Large intestine (tissue), 3 donors: ENCODE results near the gene DLGAP1. TPM values are rescaled to one million over a fixed set of nuclear protein-coding genes. Genes with fewer than 3 reads are reported as not detected.
A peak's percentile ranks its signal among the peaks of the same experiment; 100 is the strongest.

Source experiments
- DNase-seq, 2 donors: peaks; one replicate each; pipeline versions ENCODE4 v3.0.0 to v3.0.0-alpha.2; 2013
- H3K27ac ChIP-seq: one replicate; pipeline ENCODE4 v1.5.1; 2013; ENCODE audit warnings: low read length
- H3K27me3 ChIP-seq: 2 replicates; pipeline ENCODE4 v1.6.1; 2013; ENCODE audit warnings: low read length; ENCODE audit not compliant: control insufficient read depth, insufficient read depth
- H3K36me3 ChIP-seq: 2 replicates; pipeline ENCODE4 v1.6.1; 2013; ENCODE audit warnings: low read length; ENCODE audit not compliant: control insufficient read depth, insufficient read depth
- H3K4me1 ChIP-seq: one replicate; pipeline ENCODE4 v1.6.1; 2013; ENCODE audit warnings: low read length; ENCODE audit not compliant: control insufficient read depth, insufficient read depth
- H3K4me3 ChIP-seq: one replicate; pipeline ENCODE4 v1.5.1; 2013; ENCODE audit warnings: low read length
- H3K9me3 ChIP-seq: one replicate; pipeline ENCODE4 v1.6.1; 2013; ENCODE audit warnings: mild to moderate bottlenecking, low read depth, low read length, moderate library complexity; ENCODE audit not compliant: control insufficient read depth
- WGBS: methylation state at CpG from one replicate; pipeline ENCODE4 v1.1.5; 2013; ENCODE audit warnings: low lambda C conversion rate; ENCODE audit not compliant: insufficient coverage; 5-methylcytosine and 5-hydroxymethylcytosine counted together
- polyA plus RNA-seq: library from polyadenylated mRNA; unstranded; fragments of 120-200 nt; gene quantifications from one replicate; pipeline ENCODE4 v1.2.1, GENCODE V29; 2013

DLGAP1 gene
- polyA plus RNA-seq, 1 donor, result 0.69 TPM

DNA sequence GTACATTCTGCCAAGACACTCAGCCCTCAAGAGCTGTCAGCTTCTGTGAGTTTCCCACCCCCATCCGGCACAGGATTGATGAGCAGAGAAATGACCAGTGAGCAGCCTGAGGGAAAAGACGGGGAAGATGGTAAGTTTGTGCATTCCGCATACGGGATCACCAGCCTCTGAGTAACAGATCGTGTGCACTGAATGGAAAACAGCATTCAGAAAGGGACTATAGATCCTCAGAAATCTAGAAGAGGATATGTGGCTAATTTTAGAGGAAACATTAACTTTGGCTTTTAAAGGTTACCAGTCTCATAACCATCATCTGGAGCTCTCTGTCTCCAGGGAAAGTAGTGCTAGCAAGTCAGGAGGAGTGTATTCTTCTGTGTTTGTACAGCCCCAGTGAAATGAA is 679.1 kb downstream of the DLGAP1 start:
- no peak overlapping the region for H3K27ac ChIP-seq
- no peak for DNase-seq
- WGBS, result no CpG with 5 or more reads among the region's 5 CpGs
- no peaks in the 10 kb centered on the region for H3K36me3 ChIP-seq
- H3K4me1 ChIP-seq, result peaks cover 18% of the 10 kb centered on the region
- no peaks in the 10 kb centered on the region for H3K27me3 ChIP-seq
- H3K9me3 ChIP-seq, result no peaks in the 10 kb centered on the region
- H3K4me3 ChIP-seq, result no peak overlapping the region

DNA sequence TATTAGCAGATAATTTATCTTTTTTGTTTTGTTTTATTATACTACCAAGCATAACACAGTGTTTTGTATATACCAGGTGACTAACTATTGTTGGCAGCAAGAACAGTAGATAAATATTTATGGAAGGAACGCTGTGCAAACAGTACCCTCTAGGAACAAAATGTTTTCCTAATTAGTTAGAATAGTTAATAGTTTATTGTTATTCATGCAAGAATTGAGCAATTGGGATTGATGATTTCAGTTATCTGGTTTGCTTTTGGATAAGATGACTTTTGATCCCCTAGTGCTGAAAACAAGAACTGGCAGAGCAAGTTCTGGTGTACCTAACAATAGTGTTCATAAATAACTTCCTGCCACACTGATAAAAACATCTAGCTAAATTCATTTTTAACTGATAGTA is 681.8 kb downstream of the DLGAP1 start:
- no peak overlapping the region for H3K27ac ChIP-seq
- H3K4me3 ChIP-seq, result no peak overlapping the region
- H3K4me1 ChIP-seq, result peaks cover 18% of the 10 kb centered on the region
- H3K36me3 ChIP-seq, result no peaks in the 10 kb centered on the region
- DNase-seq, result peak in 1 of 2 donors; percentile 60
- no peaks in the 10 kb centered on the region for H3K27me3 ChIP-seq
- H3K9me3 ChIP-seq, result no peaks in the 10 kb centered on the region
- WGBS, result no CpG with 5 or more reads among the region's 1 CpG

DNA sequence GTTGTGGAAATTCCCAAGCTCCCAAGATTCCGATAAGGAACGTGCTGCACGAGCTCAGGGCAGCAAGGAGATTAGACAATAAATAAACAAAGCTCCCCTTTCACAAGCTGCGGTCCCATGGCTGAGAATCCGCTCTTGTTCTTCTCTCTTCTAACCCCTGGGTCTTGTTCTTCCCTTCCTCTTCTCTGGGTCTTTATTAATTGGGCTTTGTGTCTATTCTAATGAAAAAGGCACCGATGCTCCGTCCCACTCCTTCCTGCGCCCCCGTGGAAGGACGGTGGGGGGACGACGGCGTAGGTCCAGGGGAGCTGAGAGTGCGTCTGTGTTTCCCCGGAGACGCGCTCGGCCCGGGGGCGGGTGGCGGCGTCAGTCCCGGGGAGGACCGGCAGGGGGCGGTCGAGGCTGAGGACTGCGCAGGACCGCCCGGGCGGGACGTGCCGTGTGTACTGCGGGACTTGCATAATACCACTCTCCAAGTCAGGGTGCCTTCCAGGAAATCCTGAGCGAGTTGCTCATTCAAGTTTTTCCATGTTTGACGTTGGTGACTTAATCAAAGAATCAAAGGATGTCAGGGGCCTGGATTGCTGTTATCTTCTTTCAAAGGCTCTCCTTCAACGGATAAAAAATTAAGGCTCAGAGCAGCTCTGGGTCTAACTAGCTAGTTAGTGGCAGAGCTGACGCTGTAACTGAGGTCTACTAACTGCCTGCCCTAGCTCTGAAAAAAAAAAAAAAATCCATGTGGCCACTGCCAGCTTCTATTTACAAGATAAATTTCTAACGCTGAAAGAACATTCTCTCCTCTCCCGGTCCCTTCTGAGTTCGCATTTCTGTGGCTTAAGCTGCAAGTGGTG is 683.8 kb downstream of the DLGAP1 start:
- peak overlapping the region; percentile 42 for H3K4me3 ChIP-seq
- H3K4me1 ChIP-seq, result peaks cover 18% of the 10 kb centered on the region
- peak; percentile 88 to 92 for DNase-seq
- WGBS, result 6% methylated on average over 3 of the region's 40 CpGs
- H3K27me3 ChIP-seq, result no peaks in the 10 kb centered on the region
- no peaks in the 10 kb centered on the region for H3K36me3 ChIP-seq
- H3K9me3 ChIP-seq, result no peaks in the 10 kb centered on the region
- peak overlapping the region; percentile 79 for H3K27ac ChIP-seq

DNA sequence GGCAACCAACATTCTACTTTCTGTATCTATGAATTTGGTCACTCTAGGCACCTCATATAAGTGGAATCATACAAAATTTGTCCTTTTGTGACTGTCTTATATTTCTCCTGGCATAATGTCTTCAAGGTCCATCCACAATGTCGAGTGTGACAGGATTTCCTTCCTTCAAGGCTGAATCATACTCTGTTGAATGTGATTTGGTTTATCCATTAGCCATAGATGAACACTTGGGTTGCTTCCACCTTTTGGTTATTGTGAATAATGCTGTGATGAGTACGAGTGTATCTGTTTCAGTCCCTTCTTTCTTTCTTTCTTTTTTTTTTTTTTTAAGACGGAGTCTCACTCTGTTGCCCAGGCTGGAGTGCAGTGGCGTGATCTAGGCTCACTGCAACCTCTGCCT is 693.8 kb downstream of the DLGAP1 start:
- 100% methylated on average over 1 of the region's 4 CpGs for WGBS
- DNase-seq, result no peak
- no peaks in the 10 kb centered on the region for H3K4me1 ChIP-seq
- no peak overlapping the region for H3K4me3 ChIP-seq
- no peak overlapping the region for H3K27ac ChIP-seq
- H3K36me3 ChIP-seq, result no peaks in the 10 kb centered on the region
- H3K27me3 ChIP-seq, result no peaks in the 10 kb centered on the region
- peaks cover 12% of the 10 kb centered on the region for H3K9me3 ChIP-seq

DNA sequence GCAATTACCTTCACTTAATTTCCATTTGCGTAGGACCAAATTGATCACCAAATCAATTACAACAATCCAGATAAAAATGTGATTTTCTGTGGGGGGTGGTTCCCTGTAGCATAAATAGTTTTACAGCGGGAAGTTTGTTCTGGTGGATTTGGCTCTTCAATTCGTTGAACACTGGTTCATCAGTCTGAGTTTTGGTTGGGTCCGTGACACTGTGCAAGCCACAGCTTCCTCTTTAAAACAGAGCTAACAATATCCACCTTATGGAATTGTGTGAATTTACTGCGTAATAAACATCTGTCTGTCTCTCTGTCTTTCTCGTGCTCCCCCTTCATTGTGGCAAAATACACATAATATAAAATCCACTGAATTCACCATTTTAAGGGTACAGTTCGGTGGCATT is 694.4 kb downstream of the DLGAP1 start:
- H3K27me3 ChIP-seq, result no peaks in the 10 kb centered on the region
- WGBS, result no CpG with 5 or more reads among the region's 7 CpGs
- no peak overlapping the region for H3K4me3 ChIP-seq
- no peak overlapping the region for H3K27ac ChIP-seq
- H3K4me1 ChIP-seq, result no peaks in the 10 kb centered on the region
- DNase-seq, result no peak
- H3K36me3 ChIP-seq, result no peaks in the 10 kb centered on the region
- H3K9me3 ChIP-seq, result peaks cover 10% of the 10 kb centered on the region

DNA sequence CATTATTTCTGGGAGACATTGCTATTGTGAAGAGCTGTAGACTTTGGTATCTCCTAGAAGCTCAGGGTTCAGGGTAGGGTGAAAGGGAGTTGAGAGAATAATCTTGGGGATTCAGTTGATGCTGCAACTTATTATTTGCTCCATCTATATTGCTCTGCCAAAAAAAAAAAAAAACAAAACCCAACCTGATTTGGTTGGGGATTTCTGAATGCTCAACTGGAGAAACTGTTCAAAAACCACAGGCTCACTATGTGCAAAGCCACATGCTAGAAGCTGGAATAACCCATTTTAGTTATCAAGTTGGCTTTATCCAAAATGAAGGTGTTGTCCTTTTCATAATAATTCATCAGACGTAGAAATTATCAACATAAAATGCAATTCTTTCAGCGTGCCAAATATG is 696.0 kb downstream of the DLGAP1 start:
- Histone ChIP-seq H3K36me3 (no peaks in the 10 kb centered on the region), H3K27me3 (no peaks in the 10 kb centered on the region), H3K27ac (no peak overlapping the region), H3K4me1 (no peaks in the 10 kb centered on the region), H3K9me3 (peaks cover 8% of the 10 kb centered on the region), H3K4me3 (no peak overlapping the region)
- DNase-seq, result no peak
- no CpG with 5 or more reads among the region's 2 CpGs for WGBS

DNA sequence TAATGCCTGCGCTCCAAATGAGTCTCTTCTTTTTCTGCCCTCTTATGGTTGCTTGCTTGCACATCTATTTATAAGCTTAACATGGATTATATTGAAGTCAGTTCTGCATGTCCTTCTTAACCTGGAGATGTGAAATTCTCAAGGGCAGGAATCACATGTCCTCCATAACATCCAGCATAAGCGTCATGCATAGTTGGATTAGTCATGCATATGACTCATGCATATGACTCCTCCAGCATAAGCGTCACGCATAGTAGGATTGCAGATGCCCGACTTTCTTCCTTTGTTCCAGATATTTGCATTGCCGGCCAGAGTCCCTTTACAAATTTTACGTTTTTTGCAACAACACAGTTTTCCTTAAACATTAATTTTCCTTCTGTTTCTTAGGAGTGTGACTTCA is 696.6 kb downstream of the DLGAP1 start:
- Histone ChIP-seq H3K4me3 (no peak overlapping the region), H3K9me3 (peaks cover 8% of the 10 kb centered on the region), H3K27ac (no peak overlapping the region), H3K36me3 (no peaks in the 10 kb centered on the region), H3K27me3 (no peaks in the 10 kb centered on the region), H3K4me1 (no peaks in the 10 kb centered on the region)
- 100% methylated on average over 2 of the region's 7 CpGs for WGBS
- DNase-seq, result no peak

DNA sequence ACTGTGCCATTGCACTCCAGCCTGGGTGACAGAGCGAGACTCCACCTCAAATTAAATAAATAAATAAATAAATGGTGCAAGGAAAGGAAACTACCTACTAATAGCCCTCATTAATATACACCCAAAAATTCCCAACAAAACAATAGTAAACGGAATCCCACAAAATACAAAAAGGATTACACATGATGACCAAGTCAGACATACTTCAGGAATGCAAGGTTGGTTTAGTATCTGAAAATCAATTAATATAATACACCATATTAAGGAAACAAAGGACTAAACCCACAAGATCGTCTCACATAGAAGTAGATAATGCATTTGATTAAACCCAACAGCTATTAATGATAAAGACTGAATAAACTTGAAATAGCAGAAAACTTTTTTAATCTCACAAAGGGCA is 697.7 kb downstream of the DLGAP1 start:
- DNase-seq, result no peak
- Histone ChIP-seq H3K27ac (no peak overlapping the region), H3K36me3 (no peaks in the 10 kb centered on the region), H3K27me3 (no peaks in the 10 kb centered on the region), H3K9me3 (peaks cover 8% of the 10 kb centered on the region), H3K4me1 (no peaks in the 10 kb centered on the region), H3K4me3 (no peak overlapping the region)
- WGBS, result 80% methylated on average over 1 of the region's 3 CpGs

DNA sequence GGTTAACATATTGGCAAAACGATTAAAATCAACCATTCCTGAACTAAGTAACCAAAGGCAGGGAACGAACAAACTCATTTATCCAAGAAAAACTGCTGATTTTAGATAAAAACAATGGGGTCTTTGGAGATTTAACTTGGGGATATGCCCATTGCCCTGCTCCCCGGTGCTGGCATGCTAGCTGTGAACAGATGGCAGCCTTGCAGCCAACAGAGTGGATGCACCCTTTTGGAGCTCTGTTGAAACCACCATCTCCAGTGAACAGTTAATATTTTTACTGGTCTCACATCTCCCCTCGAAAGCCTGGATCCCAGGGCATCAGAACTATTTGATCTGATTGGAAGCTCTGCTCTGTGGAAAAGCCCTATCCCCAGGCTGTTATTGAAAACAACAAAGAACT is 702.0 kb downstream of the DLGAP1 start:
- no peak for DNase-seq
- Histone ChIP-seq H3K4me3 (no peak overlapping the region), H3K27me3 (no peaks in the 10 kb centered on the region), H3K4me1 (no peaks in the 10 kb centered on the region), H3K36me3 (no peaks in the 10 kb centered on the region), H3K27ac (no peak overlapping the region), H3K9me3 (peaks cover 8% of the 10 kb centered on the region)
- no CpG with 5 or more reads among the region's 4 CpGs for WGBS

DNA sequence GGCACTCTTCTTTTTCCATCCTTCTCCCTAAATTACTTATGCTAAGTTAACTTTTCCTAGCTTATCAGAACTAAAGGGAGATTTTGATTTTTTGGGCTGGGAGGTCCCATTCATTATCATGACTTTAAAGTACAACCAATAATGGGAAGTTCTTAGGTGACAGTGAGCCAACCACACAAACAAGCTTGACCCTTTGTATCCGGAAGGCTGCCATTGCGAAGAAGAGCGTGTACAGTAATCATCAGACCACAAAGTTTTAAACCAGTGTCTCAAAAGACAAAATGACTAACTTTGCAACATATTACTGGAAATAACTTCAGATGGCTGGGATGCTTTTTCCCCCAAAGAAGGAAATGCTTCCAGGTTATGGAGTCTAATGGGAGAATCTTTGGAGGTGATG is 707.0 kb downstream of the DLGAP1 start:
- no peak for DNase-seq
- no peaks in the 10 kb centered on the region for H3K9me3 ChIP-seq
- H3K27ac ChIP-seq, result no peak overlapping the region
- no peaks in the 10 kb centered on the region for H3K4me1 ChIP-seq
- no peaks in the 10 kb centered on the region for H3K27me3 ChIP-seq
- no CpG with 5 or more reads among the region's 3 CpGs for WGBS
- no peak overlapping the region for H3K4me3 ChIP-seq
- no peaks in the 10 kb centered on the region for H3K36me3 ChIP-seq
